ENCODE data around the gene CACFD1.

GRCh38 chr9:133514460-133515239 lies 54.9 kb downstream of the CACFD1 start:
- no peak for TF ChIP-seq POLR2AphosphoS5 (IDR thresholded peaks at IDR 0.05; ENCODE audit: low read depth, low read length)
- TF ChIP-seq POLR2A (IDR thresholded peaks at IDR 0.05; ENCODE audit: low read depth, low read length) = no peak
- no peak for TF ChIP-seq TAF1 (IDR thresholded peaks at IDR 0.05; ENCODE audit: low read depth, low read length)
- TF ChIP-seq SPI1 (IDR thresholded peaks at IDR 0.05; ENCODE audit: low read depth, low read length) = no peak
- no peak for TF ChIP-seq POU2F2 (IDR thresholded peaks at IDR 0.05; ENCODE audit: low read depth, low read length)
